ENCODE results near the gene PPP6R2. TPM values are rescaled to one million over a fixed set of nuclear protein-coding genes. Genes with fewer than 3 reads are reported as not detected.

The PPP6R2 gene
- total RNA-seq, 1 donor from 2014 or later, result 45.2 TPM

DNA sequence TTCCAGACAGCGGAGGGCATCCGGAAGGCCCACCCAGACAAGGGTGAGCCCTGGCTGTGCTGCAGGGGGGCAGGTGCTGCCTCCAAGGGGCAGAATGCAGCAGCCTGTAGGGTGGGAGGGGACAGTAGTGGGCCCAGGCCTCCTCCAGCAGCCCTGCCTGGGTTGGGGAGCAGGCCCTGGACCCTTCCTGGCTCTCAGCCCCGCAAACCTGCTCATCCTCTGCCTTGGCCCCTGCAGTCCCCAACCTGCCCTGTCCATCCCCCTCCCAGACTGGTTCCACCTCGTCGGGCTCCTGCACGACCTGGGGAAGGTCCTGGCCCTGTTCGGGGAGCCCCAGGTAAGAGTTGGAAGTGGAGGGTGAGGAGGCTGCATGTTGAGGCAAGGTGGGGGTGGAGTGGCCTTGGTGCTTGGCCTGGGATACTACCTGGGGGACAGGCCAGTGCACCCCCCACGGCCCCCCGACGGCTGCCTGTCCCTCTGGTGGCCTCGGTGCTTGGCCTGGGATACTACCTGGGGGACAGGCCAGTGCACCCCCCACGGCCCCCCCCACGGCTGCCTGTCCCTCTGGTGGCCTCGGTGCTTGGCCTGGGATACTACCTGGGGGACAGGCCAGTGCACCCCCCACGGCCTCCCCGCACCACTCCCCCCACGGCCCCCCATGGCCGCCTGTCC lies 145.0 kb downstream of the PPP6R2 start:
- DNase-seq (ENCODE audit: low read depth), result no peak
- TF ChIP-seq, protein P1, sequence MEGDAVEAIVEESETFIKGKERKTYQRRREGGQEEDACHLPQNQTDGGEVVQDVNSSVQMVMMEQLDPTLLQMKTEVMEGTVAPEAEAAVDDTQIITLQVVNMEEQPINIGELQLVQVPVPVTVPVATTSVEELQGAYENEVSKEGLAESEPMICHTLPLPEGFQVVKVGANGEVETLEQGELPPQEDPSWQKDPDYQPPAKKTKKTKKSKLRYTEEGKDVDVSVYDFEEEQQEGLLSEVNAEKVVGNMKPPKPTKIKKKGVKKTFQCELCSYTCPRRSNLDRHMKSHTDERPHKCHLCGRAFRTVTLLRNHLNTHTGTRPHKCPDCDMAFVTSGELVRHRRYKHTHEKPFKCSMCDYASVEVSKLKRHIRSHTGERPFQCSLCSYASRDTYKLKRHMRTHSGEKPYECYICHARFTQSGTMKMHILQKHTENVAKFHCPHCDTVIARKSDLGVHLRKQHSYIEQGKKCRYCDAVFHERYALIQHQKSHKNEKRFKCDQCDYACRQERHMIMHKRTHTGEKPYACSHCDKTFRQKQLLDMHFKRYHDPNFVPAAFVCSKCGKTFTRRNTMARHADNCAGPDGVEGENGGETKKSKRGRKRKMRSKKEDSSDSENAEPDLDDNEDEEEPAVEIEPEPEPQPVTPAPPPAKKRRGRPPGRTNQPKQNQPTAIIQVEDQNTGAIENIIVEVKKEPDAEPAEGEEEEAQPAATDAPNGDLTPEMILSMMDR (IDR thresholded peaks at IDR 0.05; ENCODE audit: insufficient read depth, low read length, poor library complexity, severe bottlenecking), result no peak
- Histone ChIP-seq H3K27me3 (ENCODE audit: control insufficient read depth, insufficient read depth, low read length) (peaks cover 3% of the 10 kb centered on the region), H3K4me3 (ENCODE audit: low read depth, low read length) (no peak overlapping the region), H3K36me3 (ENCODE audit: control insufficient read depth, insufficient read depth, low read length) (no peaks in the 10 kb centered on the region)

- Histone ChIP-seq H3K4me3 (ENCODE audit: low read depth, low read length) (no peak overlapping the region), H3K27me3 (ENCODE audit: control insufficient read depth, insufficient read depth, low read length) (peaks cover 3% of the 10 kb centered on the region), H3K36me3 (ENCODE audit: control insufficient read depth, insufficient read depth, low read length) (no peaks in the 10 kb centered on the region)
- no peak for DNase-seq (ENCODE audit: low read depth)
- TF ChIP-seq, protein P1 (IDR thresholded peaks at IDR 0.05; ENCODE audit: insufficient read depth, low read length, poor library complexity, severe bottlenecking), result no peak
These were observed 145.8 kb downstream of the PPP6R2 start for GRCh38 chr22:50488886-50489285.

DNA sequence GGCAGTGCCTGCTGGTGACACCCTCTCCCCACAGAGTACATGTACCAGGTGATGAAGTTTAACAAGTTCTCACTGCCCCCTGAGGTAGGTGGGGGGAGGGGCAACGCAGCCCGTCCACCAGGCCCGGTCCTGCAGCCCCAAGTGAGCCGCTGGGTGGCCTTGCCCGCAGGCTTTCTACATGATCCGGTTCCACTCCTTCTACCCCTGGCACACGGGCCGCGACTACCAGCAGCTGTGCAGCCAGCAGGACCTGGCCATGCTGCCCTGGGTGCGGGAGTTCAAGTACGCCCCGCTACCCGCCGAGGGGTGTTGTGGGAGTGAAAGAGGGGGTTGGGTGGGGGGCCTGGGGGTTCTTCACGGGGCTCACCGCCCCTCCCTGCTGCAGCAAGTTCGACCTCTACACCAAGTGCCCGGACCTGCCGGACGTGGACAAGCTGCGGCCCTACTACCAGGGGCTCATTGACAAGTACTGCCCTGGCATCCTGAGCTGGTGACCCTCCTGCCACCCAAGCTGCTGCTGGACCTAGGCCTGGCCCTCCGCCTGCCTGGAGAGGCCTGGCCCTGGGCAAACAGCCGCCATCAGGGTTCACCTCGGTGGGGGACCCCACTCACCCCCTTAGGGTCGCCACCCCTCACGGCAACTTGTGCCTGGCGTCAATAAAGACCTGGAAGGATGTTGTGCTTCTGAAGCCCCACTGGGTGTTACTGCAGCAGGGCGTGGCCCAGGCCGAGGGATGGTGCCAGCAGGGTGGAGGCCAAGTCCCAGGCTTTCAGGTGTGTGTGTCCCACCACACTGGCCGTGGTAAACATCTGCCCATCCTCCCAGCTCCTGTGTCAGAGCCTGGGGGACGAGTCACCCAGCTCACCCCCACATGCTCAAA lies 146.5 kb downstream of the PPP6R2 start:
- no peak overlapping the region for H3K4me3 ChIP-seq (ENCODE audit: low read depth, low read length)
- no peaks in the 10 kb centered on the region for H3K36me3 ChIP-seq (ENCODE audit: control insufficient read depth, insufficient read depth, low read length)
- no peak for DNase-seq (ENCODE audit: low read depth)
- H3K27me3 ChIP-seq (ENCODE audit: control insufficient read depth, insufficient read depth, low read length), result peaks cover 3% of the 10 kb centered on the region
- TF ChIP-seq, protein P1 (IDR thresholded peaks at IDR 0.05; ENCODE audit: insufficient read depth, low read length, poor library complexity, severe bottlenecking), result no peak

GRCh38 chr22:50490531-50491308 lies 147.6 kb downstream of the PPP6R2 start:
- H3K36me3 ChIP-seq (ENCODE audit: control insufficient read depth, insufficient read depth, low read length), result no peaks in the 10 kb centered on the region
- peaks cover 3% of the 10 kb centered on the region for H3K27me3 ChIP-seq (ENCODE audit: control insufficient read depth, insufficient read depth, low read length)
- H3K4me3 ChIP-seq (ENCODE audit: low read depth, low read length), result no peak overlapping the region
- DNase-seq (ENCODE audit: low read depth), result no peak
- TF ChIP-seq, protein P1 (IDR thresholded peaks at IDR 0.05; ENCODE audit: insufficient read depth, low read length, poor library complexity, severe bottlenecking), result no peak

Other genes with a start within 250 kb of the PPP6R2 start
- gene PANX2, start 172.6 kb upstream of the PPP6R2 start, total RNA-seq, result 0.33 and 1.1 TPM in 2 replicates
- gene TRABD, start 157.4 kb upstream of the PPP6R2 start, total RNA-seq, result 60.2 and 73.5 TPM in 2 replicates
- 12.0 and 14.8 TPM in 2 replicates for gene SELENOO, start 142.3 kb upstream of the PPP6R2 start, total RNA-seq
- 27.2 and 33.6 TPM in 2 replicates for gene TUBGCP6, start 98.3 kb upstream of the PPP6R2 start, total RNA-seq
- 21.1 and 34.8 TPM in 2 replicates for gene HDAC10, start 92.1 kb upstream of the PPP6R2 start, total RNA-seq
- gene MAPK12, start 81.6 kb upstream of the PPP6R2 start, total RNA-seq, result 25.5 and 27.3 TPM in 2 replicates
- 11.9 and 12.9 TPM in 2 replicates for gene MAPK11, start 72.9 kb upstream of the PPP6R2 start, total RNA-seq
- gene PLXNB2, start 35.7 kb upstream of the PPP6R2 start, total RNA-seq, result 251 and 302 TPM in 2 replicates
- 4.5 TPM in 2 replicates for gene DENND6B, start 16.3 kb upstream of the PPP6R2 start, total RNA-seq
- gene SBF1, start 131.7 kb downstream of the PPP6R2 start, total RNA-seq, result 96.6 and 127 TPM in 2 replicates
- 27.3 and 29.0 TPM in 2 replicates for gene ADM2, start 138.2 kb downstream of the PPP6R2 start, total RNA-seq
- 0.68 and 1.8 TPM in 2 replicates for gene MIOX, start 143.5 kb downstream of the PPP6R2 start, total RNA-seq
- gene LMF2, start 164.4 kb downstream of the PPP6R2 start, total RNA-seq, result 48.3 and 75.4 TPM in 2 replicates
- 41.3 and 50.2 TPM in 2 replicates for gene NCAPH2, start 164.9 kb downstream of the PPP6R2 start, total RNA-seq
- 2.3 and 5.7 TPM in 2 replicates for gene SCO2, start 182.3 kb downstream of the PPP6R2 start, total RNA-seq
- 53.1 and 63.5 TPM in 2 replicates for gene TYMP, start 186.7 kb downstream of the PPP6R2 start, total RNA-seq
- gene KLHDC7B, start 202.6 kb downstream of the PPP6R2 start, total RNA-seq, result 16.3 and 20.1 TPM in 2 replicates
- 0.71 TPM in 1 of 2 replicates, not detected in the other for gene SYCE3, start 219.6 kb downstream of the PPP6R2 start, total RNA-seq
- 2.1 and 5.8 TPM in 2 replicates for gene CPT1B, start 235.1 kb downstream of the PPP6R2 start, total RNA-seq
- gene CHKB, start 239.5 kb downstream of the PPP6R2 start, total RNA-seq, result 59.1 and 81.1 TPM in 2 replicates

All from kidney epithelial cell (primary cell).